ENCODE measurements around the gene CAPN2.

CAPN2 gene

GRCh38 chr1:223761411-223761810 lies 49.1 kb downstream of the CAPN2 start:
- no peak for DNase-seq (ENCODE audit: low spot score)

- no peak for DNase-seq (ENCODE audit: low spot score)
These were observed 50.9 kb downstream of the CAPN2 start for GRCh38 chr1:223763251-223763650.

- DNase-seq (ENCODE audit: low spot score): no peak
These were observed 51.5 kb downstream of the CAPN2 start for GRCh38 chr1:223763881-223764280.

GRCh38 chr1:223765036-223765718 lies 52.8 kb downstream of the CAPN2 start:
- DNase-seq (ENCODE audit: low spot score): peak; percentile 52

- no peak for DNase-seq (ENCODE audit: low spot score)
These were observed 53.5 kb downstream of the CAPN2 start for GRCh38 chr1:223765719-223766340.

GRCh38 chr1:223770621-223771315 lies 58.4 kb downstream of the CAPN2 start:
- DNase-seq (ENCODE audit: low spot score): no peak

GRCh38 chr1:223771469-223771813 lies 59.1 kb downstream of the CAPN2 start:
- DNase-seq (ENCODE audit: low spot score): no peak

GRCh38 chr1:223771814-223772770 lies 59.8 kb downstream of the CAPN2 start:
- peak; percentile 83 for DNase-seq (ENCODE audit: low spot score)

GRCh38 chr1:223772771-223773160 lies 60.4 kb downstream of the CAPN2 start:
- DNase-seq (ENCODE audit: low spot score): no peak

- peak; percentile 52 for DNase-seq (ENCODE audit: low spot score)
These were observed 61.9 kb downstream of the CAPN2 start for GRCh38 chr1:223774134-223774814.

- DNase-seq (ENCODE audit: low spot score): no peak
These were observed 62.7 kb downstream of the CAPN2 start for GRCh38 chr1:223775054-223775453.

GRCh38 chr1:223775711-223776074 lies 63.4 kb downstream of the CAPN2 start:
- no peak for DNase-seq (ENCODE audit: low spot score)

- DNase-seq (ENCODE audit: low spot score): peak; percentile 98
These were observed 63.9 kb downstream of the CAPN2 start for GRCh38 chr1:223776075-223776814.

- DNase-seq (ENCODE audit: low spot score): no peak
These were observed 64.6 kb downstream of the CAPN2 start for GRCh38 chr1:223776826-223777454.

- DNase-seq (ENCODE audit: low spot score): no peak
These were observed 68.0 kb downstream of the CAPN2 start for GRCh38 chr1:223780318-223780717.

GRCh38 chr1:223780949-223781348 lies 68.6 kb downstream of the CAPN2 start:
- DNase-seq (ENCODE audit: low spot score): peak; percentile 42

- DNase-seq (ENCODE audit: low spot score): no peak
These were observed 71.3 kb downstream of the CAPN2 start for GRCh38 chr1:223783676-223784075.

- no peak for DNase-seq (ENCODE audit: low spot score)
These were observed 72.2 kb downstream of the CAPN2 start for GRCh38 chr1:223784541-223784940.

- DNase-seq (ENCODE audit: low spot score): no peak
These were observed 73.5 kb downstream of the CAPN2 start for GRCh38 chr1:223785808-223786207.

- DNase-seq (ENCODE audit: low spot score): no peak
These were observed 76.5 kb downstream of the CAPN2 start for GRCh38 chr1:223788746-223789415.

Data from kidney tubule cell (primary cell).